Activated T-helper 1 cell treated with anti-CD3 and anti-CD28 coated beads, Interleukin-12 subunit alpha, Interleukin-12 subunit beta, Interleukin-2, Interleukin-4 antibody, amounts not matched to agents 30 ng/mL and 10 ng/mL and 1 ng/mL, durations not matched to agents 14 hours and 24 hours and 36 hours (primary cell): ENCODE measurements around the gene URI1. TPM values are rescaled to one million over a fixed set of nuclear protein-coding genes. Genes with fewer than 3 reads are reported as not detected.
"Not testable (repeated sequence)": the region's sequence is repeated elsewhere in the genome, so short reads cannot be mapped to it uniquely, and the experiment has no call there.

Experiments used
- DNase-seq: peaks from one replicate; pipeline ENCODE4 v3.0.0; 2021; ENCODE audit warnings: low spot score
- H3K27ac Mint-ChIP-seq: one replicate; pipeline ENCODE4 v1.8.0; 2021; ENCODE audit warnings: mild to moderate bottlenecking, mixed read lengths
- H3K27me3 Mint-ChIP-seq: one replicate; pipeline ENCODE4 v1.8.0; 2022; ENCODE audit warnings: mild to moderate bottlenecking, moderate library complexity, mixed read lengths; ENCODE audit not compliant: insufficient read depth
- H3K36me3 Mint-ChIP-seq: one replicate; pipeline ENCODE4 v1.8.0; 2021; ENCODE audit warnings: low read depth, mixed read lengths
- H3K4me1 Mint-ChIP-seq: one replicate; pipeline ENCODE4 v1.8.0; 2021; ENCODE audit warnings: low read depth, mixed read lengths
- H3K4me3 Mint-ChIP-seq: one replicate; pipeline ENCODE4 v1.8.0; 2021; ENCODE audit warnings: mild to moderate bottlenecking, moderate library complexity, mixed read lengths
- H3K9me3 Mint-ChIP-seq: one replicate; pipeline ENCODE4 v1.8.0; 2021; ENCODE audit warnings: mixed read lengths
- intact Hi-C: fragments of 100-400 bp; cut with micrococcal nuclease; formaldehyde crosslinking; loops from one replicate; pipeline ENCODE4 v1.15.1; 2024
- total RNA-seq: library from RNA; stranded (reverse); gene quantifications from 2 replicates; pipeline ENCODE4 v1.2.3, GENCODE V29; 2022

The URI1 gene
- total RNA-seq, 1 donor from 2014 or later = 62.9 TPM

DNA sequence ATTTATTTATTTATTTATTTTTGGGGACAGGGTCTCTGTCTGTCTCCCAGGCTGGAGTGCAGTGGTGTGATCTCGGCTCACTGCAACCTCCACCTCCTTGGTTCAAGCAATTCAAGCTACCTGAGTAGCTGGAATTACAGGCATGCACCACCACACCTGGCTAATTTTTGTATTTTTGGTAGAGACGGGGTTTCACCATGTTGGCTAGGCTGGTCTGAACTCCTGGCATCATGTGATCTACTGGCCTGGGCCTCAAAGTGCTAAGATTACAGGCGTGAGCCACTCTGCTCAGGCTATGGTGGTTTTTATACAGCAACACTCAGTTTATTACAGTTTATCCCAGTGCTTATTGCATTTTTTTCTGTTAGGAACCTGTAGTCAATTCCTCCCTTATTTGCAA is 24.1 kb downstream of the URI1 start:
- H3K9me3 Mint-ChIP-seq, H3K27me3 Mint-ChIP-seq, H3K27ac Mint-ChIP-seq, intact Hi-C loops, DNase-seq, H3K36me3 Mint-ChIP-seq, H3K4me3 Mint-ChIP-seq: not testable (repeated sequence)
- peaks cover 60% of the 10 kb centered on the region for H3K4me1 Mint-ChIP-seq

DNA sequence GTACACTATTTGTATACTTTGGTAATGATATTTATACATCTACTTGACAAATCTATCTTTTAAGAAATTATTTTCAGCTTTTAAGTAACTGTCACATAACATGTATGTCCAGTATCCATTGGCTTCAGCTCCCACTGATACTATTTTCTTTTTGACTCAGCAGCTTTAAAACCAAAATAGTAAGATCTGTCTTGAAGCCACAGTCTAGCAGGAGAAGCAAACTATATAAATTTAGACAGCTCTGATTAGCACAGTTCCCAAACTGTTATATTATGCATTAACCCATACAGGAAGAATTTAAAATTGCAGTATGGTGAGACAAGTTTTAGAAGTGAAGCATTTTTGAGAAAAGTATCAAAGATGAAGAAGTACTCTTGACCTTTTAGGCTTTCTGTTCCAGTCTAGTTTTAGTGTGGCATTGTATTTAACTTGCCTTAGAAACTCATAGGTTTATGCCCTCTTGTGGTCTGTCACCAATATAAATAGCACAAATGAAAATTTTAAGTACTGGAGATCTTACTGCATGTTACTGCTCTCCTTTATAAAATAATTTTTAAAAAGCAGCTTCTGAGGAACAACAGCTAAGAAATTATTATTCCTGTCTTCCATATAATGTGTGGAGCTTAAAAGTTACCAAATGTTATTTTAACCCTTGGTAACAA is 24.7 kb downstream of the URI1 start:
- no peak overlapping the region for H3K27ac Mint-ChIP-seq
- no peaks in the 10 kb centered on the region for H3K27me3 Mint-ChIP-seq
- DNase-seq = no peak
- intact Hi-C loops = no loop called here
- peaks cover 60% of the 10 kb centered on the region for H3K4me1 Mint-ChIP-seq
- peaks cover 1% of the 10 kb centered on the region for H3K36me3 Mint-ChIP-seq
- H3K4me3 Mint-ChIP-seq = no peak overlapping the region
- H3K9me3 Mint-ChIP-seq = no peaks in the 10 kb centered on the region

DNA sequence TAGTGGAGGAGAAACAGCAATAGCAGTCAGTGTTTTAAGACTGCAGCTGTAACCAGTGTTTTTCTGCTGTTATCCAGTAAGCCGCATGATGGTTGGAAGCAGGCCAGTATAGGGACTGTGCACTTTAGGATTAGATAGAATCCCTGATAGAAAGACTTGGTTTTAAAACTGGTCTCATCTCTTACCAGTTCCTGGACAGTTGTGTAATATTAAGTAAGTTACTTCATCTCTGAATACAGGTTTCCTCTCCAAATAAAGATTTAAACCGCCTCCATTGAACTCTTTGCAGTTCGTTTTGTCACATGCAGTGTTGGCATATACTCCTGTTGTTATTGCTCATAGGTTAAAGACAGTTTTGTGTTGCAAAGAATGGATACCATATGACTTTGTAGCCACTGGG is 25.6 kb downstream of the URI1 start:
- Mint-ChIP-seq H3K36me3 (peaks cover 1% of the 10 kb centered on the region), H3K4me3 (no peak overlapping the region), H3K27me3 (no peaks in the 10 kb centered on the region), H3K4me1 (peaks cover 52% of the 10 kb centered on the region), H3K9me3 (no peaks in the 10 kb centered on the region), H3K27ac (no peak overlapping the region)
- DNase-seq = no peak
- intact Hi-C loops = no loop called here

DNA sequence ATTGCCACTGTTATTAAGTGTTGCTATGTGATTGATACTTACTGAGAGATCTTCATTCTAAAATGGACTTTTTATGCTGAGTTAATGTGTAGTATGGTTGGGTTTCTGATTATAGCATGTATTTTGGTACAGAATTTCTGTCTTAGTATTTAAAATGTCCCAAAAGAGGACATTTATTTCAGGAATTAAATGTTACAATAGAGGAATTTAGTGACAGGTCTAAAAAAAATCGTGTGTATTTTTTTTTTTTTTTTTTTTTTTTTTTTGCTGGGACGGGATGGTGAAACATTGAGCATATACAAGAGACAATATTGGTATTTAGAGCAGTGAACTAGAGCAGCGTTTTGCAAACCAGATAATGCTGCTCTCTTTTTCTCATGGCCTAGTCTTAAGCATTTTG is 27.9 kb downstream of the URI1 start:
- H3K4me3 Mint-ChIP-seq = no peak overlapping the region
- no peaks in the 10 kb centered on the region for H3K27me3 Mint-ChIP-seq
- H3K9me3 Mint-ChIP-seq = no peaks in the 10 kb centered on the region
- peaks cover 4% of the 10 kb centered on the region for H3K36me3 Mint-ChIP-seq
- no peak overlapping the region for H3K27ac Mint-ChIP-seq
- DNase-seq = no peak
- peaks cover 32% of the 10 kb centered on the region for H3K4me1 Mint-ChIP-seq
- intact Hi-C loops = no loop called here

DNA sequence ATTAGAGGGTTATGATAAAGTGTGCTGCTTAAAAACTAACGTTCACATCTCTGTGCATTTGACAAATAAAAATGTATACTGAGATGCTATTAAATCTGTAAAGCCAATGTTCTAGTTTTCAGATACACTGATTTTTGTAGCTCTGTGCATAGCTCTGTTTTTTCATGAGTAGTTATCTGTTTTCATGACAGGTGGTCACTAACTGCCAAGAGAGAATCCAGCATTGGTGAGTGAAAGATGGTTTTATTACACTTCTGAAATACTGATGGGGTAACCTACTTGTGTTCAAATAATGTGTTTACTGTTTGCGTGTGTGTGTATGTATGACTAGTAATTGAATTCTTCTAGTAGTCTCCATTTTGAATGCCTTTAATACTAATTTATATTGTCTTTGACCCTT is 29.0 kb downstream of the URI1 start:
- Mint-ChIP-seq H3K9me3 (no peaks in the 10 kb centered on the region), H3K27me3 (no peaks in the 10 kb centered on the region), H3K4me1 (peaks cover 26% of the 10 kb centered on the region), H3K4me3 (no peak overlapping the region), H3K27ac (no peak overlapping the region), H3K36me3 (peaks cover 7% of the 10 kb centered on the region)
- intact Hi-C loops = no loop called here
- no peak for DNase-seq

DNA sequence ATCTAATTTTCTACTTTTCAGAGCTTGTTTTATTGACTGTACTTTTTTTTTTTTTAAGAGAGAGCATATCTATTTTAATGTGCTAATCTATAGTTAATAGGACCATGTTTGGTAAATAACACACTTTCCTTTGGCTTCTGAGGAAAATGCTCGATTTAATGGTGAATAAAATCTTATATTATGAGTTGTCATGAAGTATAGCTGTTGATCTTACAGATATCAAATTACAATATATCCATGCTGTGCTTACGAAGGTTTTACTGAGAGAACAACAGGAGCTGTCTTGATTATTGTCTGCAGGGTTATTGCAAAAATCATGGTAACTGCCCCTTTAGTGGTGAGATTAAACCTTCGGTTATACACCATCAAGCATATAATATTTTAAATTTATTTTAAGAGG is 29.6 kb downstream of the URI1 start:
- Mint-ChIP-seq H3K9me3 (no peaks in the 10 kb centered on the region), H3K4me1 (peaks cover 27% of the 10 kb centered on the region), H3K27ac (no peak overlapping the region), H3K36me3 (peaks cover 7% of the 10 kb centered on the region), H3K4me3 (no peak overlapping the region), H3K27me3 (no peaks in the 10 kb centered on the region)
- DNase-seq = no peak
- intact Hi-C loops = no loop called here

DNA sequence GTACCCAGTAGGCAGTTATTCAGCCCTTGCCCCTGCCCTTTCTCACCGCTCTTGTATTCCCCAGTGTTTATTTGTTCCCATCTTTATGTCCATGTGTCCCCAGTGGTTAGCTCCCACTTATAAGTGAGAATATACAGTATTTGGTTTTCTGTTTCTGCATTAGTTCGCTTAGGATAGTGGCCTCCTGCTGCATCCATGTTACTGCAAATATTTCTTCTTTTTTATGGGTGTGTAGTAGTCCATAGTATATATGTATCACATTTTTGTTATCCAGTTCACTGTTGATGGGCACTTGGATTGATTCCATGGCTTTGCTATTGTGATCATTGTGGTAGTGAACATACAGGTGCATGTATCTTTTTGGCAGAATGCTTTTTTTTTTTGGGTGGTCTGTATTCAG is 32.7 kb downstream of the URI1 start:
- no peak overlapping the region for H3K27ac Mint-ChIP-seq
- H3K9me3 Mint-ChIP-seq = no peaks in the 10 kb centered on the region
- intact Hi-C loops = no loop called here
- H3K4me1 Mint-ChIP-seq = peaks cover 26% of the 10 kb centered on the region
- H3K4me3 Mint-ChIP-seq = no peak overlapping the region
- no peak for DNase-seq
- peaks cover 6% of the 10 kb centered on the region for H3K36me3 Mint-ChIP-seq
- no peaks in the 10 kb centered on the region for H3K27me3 Mint-ChIP-seq

DNA sequence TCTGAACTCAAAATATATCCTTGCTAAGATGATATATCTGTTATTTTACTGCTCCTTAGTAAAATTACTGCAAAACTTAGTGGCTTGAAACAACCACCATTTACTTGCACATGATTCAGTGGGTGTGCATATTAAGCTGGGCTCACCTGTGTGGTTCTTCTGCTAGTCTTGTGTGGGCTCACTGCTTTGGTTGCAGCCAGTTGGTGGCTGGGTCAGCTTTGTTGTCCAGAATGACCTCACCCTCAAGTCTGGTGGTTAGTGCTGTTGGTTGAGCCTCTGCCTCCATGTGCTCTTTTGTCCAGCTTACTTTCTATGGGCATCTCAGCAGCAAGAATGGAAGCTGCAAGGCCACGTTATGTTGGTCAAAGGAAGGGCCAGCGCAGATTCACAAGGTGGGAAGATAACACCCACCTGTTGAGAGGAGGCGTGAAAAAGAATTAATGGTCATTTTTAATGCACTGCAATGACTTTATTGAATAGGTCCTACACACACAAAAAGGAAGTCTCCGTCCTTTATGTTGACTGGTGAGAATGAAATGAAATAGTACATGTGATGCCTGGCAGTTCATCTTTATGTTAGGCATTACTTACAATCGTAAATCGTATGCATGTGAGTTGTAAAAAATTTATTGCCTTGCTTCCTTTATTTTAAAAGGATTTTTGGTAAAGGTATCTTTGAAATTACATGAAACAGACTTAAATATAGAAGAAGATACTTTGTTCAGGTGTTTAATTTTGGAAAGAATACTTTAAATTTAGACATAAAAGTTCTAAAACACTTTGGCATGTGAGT is 34.3 kb downstream of the URI1 start:
- Mint-ChIP-seq H3K27me3 (no peaks in the 10 kb centered on the region), H3K4me3 (no peak overlapping the region), H3K4me1 (peaks cover 24% of the 10 kb centered on the region), H3K27ac (no peak overlapping the region), H3K36me3 (peaks cover 10% of the 10 kb centered on the region), H3K9me3 (no peaks in the 10 kb centered on the region)
- intact Hi-C loops = no loop called here
- no peak for DNase-seq

DNA sequence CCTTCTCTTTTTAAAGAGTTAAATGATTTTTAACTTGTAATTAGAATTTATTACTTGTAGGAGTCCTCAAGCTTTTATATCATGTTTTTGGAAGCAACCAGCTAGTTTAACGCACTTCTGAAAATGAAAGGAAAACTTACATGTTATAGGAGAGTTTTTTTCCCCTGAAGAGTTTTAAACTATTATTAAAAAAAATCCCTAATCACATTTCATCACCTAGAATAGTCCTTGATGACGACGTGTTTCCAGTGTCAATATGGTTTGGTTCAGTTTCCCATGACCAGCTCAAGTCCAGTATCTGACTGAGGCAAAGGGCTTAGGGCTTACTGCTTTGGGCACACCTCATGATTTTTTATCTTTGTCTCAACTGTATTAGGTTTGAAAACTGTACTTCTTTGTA is 36.0 kb downstream of the URI1 start:
- Mint-ChIP-seq H3K27me3 (no peaks in the 10 kb centered on the region), H3K4me1 (peaks cover 24% of the 10 kb centered on the region), H3K27ac (no peak overlapping the region), H3K36me3 (peaks cover 15% of the 10 kb centered on the region), H3K4me3 (no peak overlapping the region), H3K9me3 (no peaks in the 10 kb centered on the region)
- intact Hi-C loops = no loop called here
- DNase-seq = no peak

DNA sequence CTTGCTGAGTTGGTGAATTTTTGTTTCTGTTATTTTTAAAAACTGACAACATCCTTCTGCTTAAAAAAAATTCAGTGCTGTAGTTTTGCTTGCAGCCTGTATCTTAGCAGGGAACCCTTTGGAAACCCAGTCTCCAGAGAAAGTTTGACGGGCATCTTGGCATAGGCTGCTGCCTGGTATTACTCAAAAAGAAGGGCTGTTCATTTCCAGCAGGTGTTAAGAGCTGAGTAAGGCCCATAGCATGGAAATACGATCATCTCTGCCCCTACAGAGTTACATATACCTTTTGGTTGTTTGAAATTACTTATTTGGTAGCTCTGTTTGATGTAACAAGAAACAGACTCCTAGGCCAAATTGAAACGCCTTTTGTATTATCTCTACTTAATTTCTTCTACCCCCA is 41.5 kb downstream of the URI1 start:
- Mint-ChIP-seq H3K4me3 (no peak overlapping the region), H3K27me3 (no peaks in the 10 kb centered on the region), H3K36me3 (peaks cover 26% of the 10 kb centered on the region), H3K9me3 (no peaks in the 10 kb centered on the region), H3K27ac (no peak overlapping the region), H3K4me1 (peaks cover under 1% of the 10 kb centered on the region)
- no peak for DNase-seq
- intact Hi-C loops = no loop called here

DNA sequence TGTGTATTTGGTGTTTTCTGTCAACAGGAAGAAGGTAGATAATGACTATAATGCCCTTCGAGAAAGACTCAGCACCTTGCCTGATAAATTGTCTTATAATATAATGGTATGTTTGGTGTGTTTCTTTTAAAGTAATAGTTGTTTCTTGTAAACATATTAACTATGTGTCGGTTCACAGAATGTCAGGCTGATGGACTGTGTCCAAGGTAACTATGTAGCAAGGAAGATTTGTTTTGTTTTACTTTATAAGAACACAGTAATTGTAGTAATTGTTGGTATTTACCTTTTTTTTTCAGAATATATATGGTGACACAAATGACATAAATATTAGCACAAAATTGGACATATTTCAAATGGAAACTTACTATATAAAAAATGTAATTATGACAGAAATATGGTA is 43.2 kb downstream of the URI1 start:
- intact Hi-C loops = no loop called here
- no peaks in the 10 kb centered on the region for H3K4me1 Mint-ChIP-seq
- H3K9me3 Mint-ChIP-seq = no peaks in the 10 kb centered on the region
- no peak overlapping the region for H3K4me3 Mint-ChIP-seq
- no peaks in the 10 kb centered on the region for H3K27me3 Mint-ChIP-seq
- DNase-seq = no peak
- H3K36me3 Mint-ChIP-seq = peaks cover 35% of the 10 kb centered on the region
- no peak overlapping the region for H3K27ac Mint-ChIP-seq

DNA sequence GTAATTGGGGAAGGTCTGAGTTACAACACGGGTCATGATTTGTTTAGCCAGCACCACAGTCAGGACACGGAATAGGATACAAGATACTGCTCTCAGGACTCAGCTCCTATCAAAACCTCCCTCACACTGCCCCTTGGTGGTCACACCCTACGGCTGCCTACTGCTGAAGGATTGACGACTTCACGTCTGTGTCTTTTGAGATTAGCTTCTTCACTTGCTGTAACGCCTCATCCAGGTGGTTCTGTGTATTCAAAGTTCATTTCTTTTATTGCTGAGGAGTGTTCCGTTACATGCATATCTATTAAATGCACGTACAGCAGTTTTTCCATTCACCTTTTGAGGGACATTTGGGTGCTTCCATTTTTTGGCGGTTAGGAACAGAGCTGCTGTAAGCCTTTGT is 46.3 kb downstream of the URI1 start:
- H3K27me3 Mint-ChIP-seq = no peaks in the 10 kb centered on the region
- peaks cover 43% of the 10 kb centered on the region for H3K36me3 Mint-ChIP-seq
- H3K4me1 Mint-ChIP-seq = no peaks in the 10 kb centered on the region

DNA sequence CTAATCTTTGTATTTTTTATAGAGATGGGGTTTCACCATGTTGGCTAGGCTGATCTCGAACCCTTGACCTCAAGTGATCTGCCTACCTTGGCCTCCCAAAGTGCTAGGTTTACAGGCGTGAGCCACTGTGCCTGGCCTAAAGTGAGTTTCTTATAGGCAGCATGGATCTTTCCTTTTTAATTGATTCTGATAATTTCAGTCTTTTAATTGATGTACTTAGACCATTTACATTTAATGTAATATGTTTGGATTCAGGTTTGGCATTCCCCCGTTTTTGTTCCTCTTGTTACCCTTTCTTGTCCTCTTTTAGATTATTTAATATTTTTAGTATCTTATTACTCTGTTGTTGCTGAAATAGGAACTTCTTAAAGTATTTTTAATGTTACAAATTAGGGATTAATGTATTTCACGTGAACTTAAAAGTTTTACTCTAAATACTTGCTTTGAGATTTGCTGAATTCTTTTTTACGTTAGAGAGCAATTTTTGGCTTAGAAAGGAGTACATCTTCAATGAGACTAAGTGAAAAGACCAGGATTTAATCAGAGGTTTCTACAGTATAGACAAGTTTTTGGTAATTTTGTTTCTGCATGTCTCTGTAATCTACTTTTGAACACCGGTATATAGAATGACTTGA is 50.3 kb downstream of the URI1 start:
- H3K36me3 Mint-ChIP-seq = peaks cover 57% of the 10 kb centered on the region
- intact Hi-C loops = loop anchor here (5.0 kb wide), 1 partner anchor 40 kb away; no protein-coding TSS in a partner anchor
- peaks cover 24% of the 10 kb centered on the region for H3K9me3 Mint-ChIP-seq
- no peaks in the 10 kb centered on the region for H3K27me3 Mint-ChIP-seq
- DNase-seq = no peak
- H3K4me1 Mint-ChIP-seq = peaks cover 14% of the 10 kb centered on the region
- no peak overlapping the region for H3K27ac Mint-ChIP-seq
- H3K4me3 Mint-ChIP-seq = no peak overlapping the region

More for the DNA sequence above, 46.3 kb downstream of the URI1 start:
- intact Hi-C loops = no loop called here
- peaks cover 12% of the 10 kb centered on the region for H3K9me3 Mint-ChIP-seq
- no peak for DNase-seq
- H3K27ac Mint-ChIP-seq = no peak overlapping the region
- H3K4me3 Mint-ChIP-seq = no peak overlapping the region
